Neural progenitor cell (in vitro differentiated cells): Measurements from ENCODE around the gene ADGRV1. TPM values are rescaled to one million over a fixed set of nuclear protein-coding genes. Genes with fewer than 3 reads are reported as not detected.

Source experiments
- DNase-seq: peaks from one replicate; pipeline ENCODE4 v3.0.0-alpha.2; 2016; ENCODE audit warnings: low spot score
- H2AFZ ChIP-seq: fragments of 200-600 bp; sonication (generic); replicated peaks from 2 replicates; pipeline ENCODE4 v1.6.1; 2016; ENCODE audit warnings: antibody characterized with exemption
- H3F3A ChIP-seq: fragments of 200-600 bp; sonication (generic); 2 replicates; pipeline ENCODE4 v1.6.1; 2016; ENCODE audit warnings: antibody characterized with exemption, low read depth
- H3K27ac ChIP-seq: fragments of 200-600 bp; sonication (generic); 2 replicates; pipeline ENCODE4 v1.5.1; 2016; ENCODE audit warnings: mild to moderate bottlenecking
- H3K27me3 ChIP-seq: fragments of 200-600 bp; sonication (generic); 2 replicates; pipeline ENCODE4 v1.6.1; 2016; ENCODE audit warnings: mild to moderate bottlenecking, moderate library complexity
- H3K36me3 ChIP-seq: fragments of 200-600 bp; sonication (generic); 2 replicates; pipeline ENCODE4 v1.5.1; 2016
- H3K4me1 ChIP-seq: fragments of 200-600 bp; sonication (generic); 2 replicates; pipeline ENCODE4 v1.6.1; 2016; ENCODE audit warnings: mixed run types
- H3K4me2 ChIP-seq: fragments of 200-600 bp; sonication (generic); 2 replicates; pipeline ENCODE4 v1.6.1; 2016
- H3K4me3 ChIP-seq: fragments of 200-600 bp; sonication (generic); 2 replicates; pipeline ENCODE4 v1.5.1; 2016
- H3K79me2 ChIP-seq: fragments of 200-600 bp; sonication (generic); 2 replicates; pipeline ENCODE4 v1.6.1; 2016; ENCODE audit warnings: low read depth
- H3K9ac ChIP-seq: fragments of 200-600 bp; sonication (generic); 2 replicates; pipeline ENCODE4 v1.6.1; 2016
- H3K9me3 ChIP-seq: fragments of 200-600 bp; sonication (generic); 2 replicates; pipeline ENCODE4 v1.5.1; 2016; ENCODE audit warnings: low read depth
- H4K20me1 ChIP-seq: fragments of 200-600 bp; sonication (generic); 2 replicates; pipeline ENCODE4 v1.6.1; 2016; ENCODE audit warnings: low read depth
- H3K27ac Mint-ChIP-seq: 3 replicates; pipeline ENCODE4 v1.8.0; 2021; ENCODE audit warnings: mixed read lengths
- H3K27me3 Mint-ChIP-seq: 2 replicates; pipeline ENCODE4 v1.8.0; 2022; ENCODE audit warnings: low read depth, mild to moderate bottlenecking, inconsistent platforms, moderate library complexity, mixed read lengths; ENCODE audit not compliant: insufficient read depth
- H3K36me3 Mint-ChIP-seq: 3 replicates; pipeline ENCODE4 v1.8.0; 2021; ENCODE audit warnings: mixed read lengths
- H3K4me1 Mint-ChIP-seq: 3 replicates; pipeline ENCODE4 v1.8.0; 2021; ENCODE audit warnings: mixed read lengths
- H3K4me3 Mint-ChIP-seq: 3 replicates; pipeline ENCODE4 v1.8.0; 2021; ENCODE audit warnings: mild to moderate bottlenecking, moderate library complexity, mixed read lengths
- H3K9me3 Mint-ChIP-seq: 3 replicates; pipeline ENCODE4 v1.8.0; 2020; ENCODE audit warnings: mixed read lengths
- CTCF ChIP-seq: fragments of 200-600 bp; sonication (generic); IDR thresholded peaks from 2 replicates; pipeline ENCODE4 v1.5.1; 2017; ENCODE audit warnings: antibody characterized with exemption, mild to moderate bottlenecking
- EZH2 ChIP-seq: fragments of 200-600 bp; sonication (generic); IDR thresholded peaks from 2 replicates; pipeline ENCODE4 v1.6.1; 2017; ENCODE audit warnings: antibody characterized with exemption, mild to moderate bottlenecking, moderate library complexity
- EZH2phosphoT487 ChIP-seq: fragments of 200-600 bp; sonication (generic); IDR thresholded peaks from 2 replicates; pipeline ENCODE4 v1.6.1; 2017; ENCODE audit warnings: antibody characterized with exemption
- total RNA-seq: library from RNA; depleted of rRNA; stranded (reverse); fragments of >200 nt; gene quantifications from 2 replicates; pipeline ENCODE4 v1.2.3, GENCODE V29; 2015; ENCODE audit warnings: low replicate concordance

Gene ADGRV1
- total RNA-seq, 1 donor from 2014 or later = 151 TPM

- Histone ChIP-seq H3F3A (no peaks in the 10 kb centered on the region), H2AFZ (no peak overlapping the region), H3K4me1 (no peaks in the 10 kb centered on the region), H3K4me3 (no peak overlapping the region), H4K20me1 (no peaks in the 10 kb centered on the region), H3K4me2 (no peak overlapping the region), H3K27ac (peak overlapping the region; percentile 5), H3K9me3 (no peaks in the 10 kb centered on the region), H3K36me3 (peaks cover 24% of the 10 kb centered on the region), H3K27me3 (no peaks in the 10 kb centered on the region), H3K9ac (no peak overlapping the region), H3K79me2 (no peaks in the 10 kb centered on the region)
- no peak overlapping the region for H3K4me3 Mint-ChIP-seq
- H3K4me1 Mint-ChIP-seq = peaks cover 24% of the 10 kb centered on the region
- H3K36me3 Mint-ChIP-seq = peaks cover 24% of the 10 kb centered on the region
- TF ChIP-seq EZH2phosphoT487 = no peak
- TF ChIP-seq CTCF = no peak
- no peak for TF ChIP-seq EZH2
- peak; percentile 11 for DNase-seq
- no peaks in the 10 kb centered on the region for H3K9me3 Mint-ChIP-seq
- H3K27me3 Mint-ChIP-seq = no peaks in the 10 kb centered on the region
- no peak overlapping the region for H3K27ac Mint-ChIP-seq
Observed at GRCh38 chr5:90640484-90641059, 82.0 kb downstream of the ADGRV1 start.

- Histone ChIP-seq H3K27me3 (no peaks in the 10 kb centered on the region), H3K79me2 (no peaks in the 10 kb centered on the region), H3K27ac (no peak overlapping the region), H3K4me1 (no peaks in the 10 kb centered on the region), H3K4me3 (no peak overlapping the region), H3K36me3 (peaks cover 24% of the 10 kb centered on the region), H3F3A (no peaks in the 10 kb centered on the region), H2AFZ (no peak overlapping the region), H3K4me2 (no peak overlapping the region), H3K9me3 (no peaks in the 10 kb centered on the region), H3K9ac (no peak overlapping the region), H4K20me1 (no peaks in the 10 kb centered on the region)
- TF ChIP-seq CTCF = no peak
- peaks cover 23% of the 10 kb centered on the region for H3K36me3 Mint-ChIP-seq
- no peak overlapping the region for H3K4me3 Mint-ChIP-seq
- peaks cover 24% of the 10 kb centered on the region for H3K4me1 Mint-ChIP-seq
- H3K27me3 Mint-ChIP-seq = no peaks in the 10 kb centered on the region
- no peak for DNase-seq
- no peaks in the 10 kb centered on the region for H3K9me3 Mint-ChIP-seq
- no peak overlapping the region for H3K27ac Mint-ChIP-seq
Observed at GRCh38 chr5:90641528-90641927, 82.9 kb downstream of the ADGRV1 start.

- Histone ChIP-seq H3K4me1 (no peaks in the 10 kb centered on the region), H3K79me2 (no peaks in the 10 kb centered on the region), H3K9me3 (no peaks in the 10 kb centered on the region), H4K20me1 (no peaks in the 10 kb centered on the region), H3K36me3 (peaks cover 13% of the 10 kb centered on the region), H3K27me3 (no peaks in the 10 kb centered on the region), H3K27ac (no peak overlapping the region), H3K4me2 (no peak overlapping the region), H2AFZ (no peak overlapping the region), H3F3A (no peaks in the 10 kb centered on the region), H3K9ac (no peak overlapping the region), H3K4me3 (no peak overlapping the region)
- Mint-ChIP-seq H3K4me3 (no peak overlapping the region), H3K27ac (no peak overlapping the region), H3K27me3 (no peaks in the 10 kb centered on the region), H3K9me3 (no peaks in the 10 kb centered on the region), H3K4me1 (peaks cover 24% of the 10 kb centered on the region), H3K36me3 (peaks cover 32% of the 10 kb centered on the region)
- TF ChIP-seq EZH2phosphoT487 (no peak), EZH2 (no peak), CTCF (no peak)
- no peak for DNase-seq
Observed at GRCh38 chr5:90642706-90643229, 84.2 kb downstream of the ADGRV1 start.
